Thyroid gland (tissue), 4 donors: ENCODE measurements around the gene PPP1R36. TPM values are rescaled to one million over a fixed set of nuclear protein-coding genes. Genes with fewer than 3 reads are reported as not detected.
"Not testable (repeated sequence)": the region's sequence is repeated elsewhere in the genome, so short reads cannot be mapped to it uniquely, and the experiment has no call there.

Experiments
- DNase-seq, 2 donors: peaks; one replicate each; pipeline ENCODE4 v3.0.0-alpha.2; 2019
- H3K27ac ChIP-seq, 3 donors: fragments of 200-600 bp; sonication (generic); 1 replicate in 2 of 3; 2 replicates in 1 of 3; pipeline ENCODE4 v1.5.1; 2016 to 2019; ENCODE audit warnings: mild to moderate bottlenecking in 1 of 3, moderate library complexity in 1 of 3
- H3K27me3 ChIP-seq: fragments of 200-600 bp; sonication (generic); one replicate; pipeline ENCODE4 v1.5.1; 2019
- H3K36me3 ChIP-seq, 2 donors: fragments of 200-600 bp; sonication (generic); one replicate each; pipeline ENCODE4 v1.5.1; 2016 to 2019
- H3K4me1 ChIP-seq, 2 donors: fragments of 200-600 bp; sonication (generic); one replicate each; pipeline ENCODE4 v1.5.1; 2017 to 2019
- H3K4me3 ChIP-seq, 3 donors: fragments of 200-600 bp; sonication (generic); replicated peaks in 1 of 3; 1 replicate in 2 of 3; 2 replicates in 1 of 3; pipeline ENCODE4 v1.5.1; 2016; ENCODE audit warnings: mild to moderate bottlenecking in 1 of 3
- H3K9me3 ChIP-seq: fragments of 200-600 bp; sonication (generic); one replicate; pipeline ENCODE4 v1.5.1; 2017
- CTCF ChIP-seq, 6 experiments: fragments of 200-600 bp in 3 of 6; fragments of 450-650 bp in 3 of 6; sonication (generic) in 3 of 6; IDR thresholded peaks; one replicate each; pipeline ENCODE4 v1.5.1; 2016 to 2019; ENCODE audit warnings: antibody characterized with exemption in 6 of 6, mild to moderate bottlenecking in 2 of 6, inconsistent platforms in 1 of 6, moderate library complexity in 1 of 6
- POLR2A ChIP-seq, 2 donors: fragments of 450-650 bp; IDR thresholded peaks; one replicate each; pipeline ENCODE4 v1.6.1; 2017; ENCODE audit warnings: antibody characterized with exemption in 2 of 2, mild to moderate bottlenecking in 2 of 2, moderate library complexity in 1 of 2
- WGBS, 2 donors: methylation state at CpG; one replicate each; pipeline ENCODE4 v1.1.5; 2017; 5-methylcytosine and 5-hydroxymethylcytosine counted together
- intact Hi-C: fragments of 100-400 bp; cut with DNase I; formaldehyde crosslinking; loops from one replicate; pipeline ENCODE4 v1.15.1; 2023
- total RNA-seq, 4 donors: library from RNA; depleted of rRNA; stranded (reverse); fragments of >200 nt; gene quantifications; one replicate each; pipeline ENCODE4 v1.2.3, GENCODE V29; 2016

Gene PPP1R36
- total RNA-seq, 4 donors from 2014 or later: 0.54 to 0.67 (median 0.63) TPM; not detected in 1

GRCh38 chr14:64510825-64511671 is 38.7 kb upstream of the PPP1R36 start:
- intact Hi-C loops: no loop called here
- Histone ChIP-seq H3K27me3 (no peaks in the 10 kb centered on the region), H3K36me3 (no peaks in the 10 kb centered on the region), H3K4me3 (no peak overlapping the region), H3K9me3 (no peaks in the 10 kb centered on the region), H3K27ac (peak overlapping the region; percentile 7 to 33 (median 13)), H3K4me1 (peaks cover 70 to 77% of the 10 kb centered on the region in 2 donors)
- peak; percentile 71 to 74 for DNase-seq
- no peak for TF ChIP-seq POLR2A (IDR thresholded peaks at IDR 0.05)
- peak; percentile 63 to 96 (median 83) for TF ChIP-seq CTCF (IDR thresholded peaks at IDR 0.05)
- 20 to 24% methylated on average over 4 of the region's 4 CpGs for WGBS, 2 donors

- H3K4me3 ChIP-seq: no peak overlapping the region
- no peaks in the 10 kb centered on the region for H3K9me3 ChIP-seq
- intact Hi-C loops: no loop called here
- H3K27ac ChIP-seq: no peak overlapping the region
- DNase-seq: no peak
- H3K36me3 ChIP-seq: no peaks in the 10 kb centered on the region
- H3K27me3 ChIP-seq: no peaks in the 10 kb centered on the region
- no peak for TF ChIP-seq POLR2A (IDR thresholded peaks at IDR 0.05)
- no peak for TF ChIP-seq CTCF (IDR thresholded peaks at IDR 0.05)
- H3K4me1 ChIP-seq: peaks cover 58 to 66% of the 10 kb centered on the region in 2 donors
- 90 to 91% methylated on average over 2 of the region's 2 CpGs for WGBS, 2 donors
Measured at GRCh38 chr14:64513271-64513670, 36.5 kb upstream of the PPP1R36 start.

GRCh38 chr14:64515053-64515452 is 34.7 kb upstream of the PPP1R36 start:
- Histone ChIP-seq H3K4me3 (no peak overlapping the region), H3K27ac (peak overlapping the region; percentile 50 to 79 (median 74)), H3K36me3 (no peaks in the 10 kb centered on the region), H3K4me1 (peaks cover 57 to 58% of the 10 kb centered on the region in 2 donors), H3K9me3 (no peaks in the 10 kb centered on the region), H3K27me3 (no peaks in the 10 kb centered on the region)
- 20 to 28% methylated on average over 1 of the region's 1 CpG for WGBS, 2 donors
- DNase-seq: peak; percentile 42 to 45
- TF ChIP-seq CTCF (IDR thresholded peaks at IDR 0.05): no peak
- peak in 1 of 2 donors; percentile 34 for TF ChIP-seq POLR2A (IDR thresholded peaks at IDR 0.05)
- intact Hi-C loops: no loop called here

GRCh38 chr14:64516969-64517368 is 32.8 kb upstream of the PPP1R36 start:
- TF ChIP-seq POLR2A (IDR thresholded peaks at IDR 0.05): no peak
- TF ChIP-seq CTCF (IDR thresholded peaks at IDR 0.05): no peak
- Histone ChIP-seq H3K9me3 (no peaks in the 10 kb centered on the region), H3K27me3 (no peaks in the 10 kb centered on the region), H3K4me3 (no peak overlapping the region), H3K4me1 (peaks cover 38 to 44% of the 10 kb centered on the region in 2 donors), H3K27ac (peak overlapping the region in 2 of 3 donors; percentile 4 to 30), H3K36me3 (peaks cover 0 to 3% of the 10 kb centered on the region in 2 donors)
- no peak for DNase-seq
- WGBS, 2 donors: 79 to 92% methylated on average over 1 of the region's 1 CpG
- intact Hi-C loops: no loop called here

GRCh38 chr14:64517667-64518066 is 32.1 kb upstream of the PPP1R36 start:
- H3K27ac ChIP-seq: peak overlapping the region in 1 of 3 donors; percentile 43
- H3K4me3 ChIP-seq, intact Hi-C loops, H3K9me3 ChIP-seq, H3K36me3 ChIP-seq, H3K27me3 ChIP-seq, DNase-seq: not testable (repeated sequence)
- peaks cover 31 to 38% of the 10 kb centered on the region in 2 donors for H3K4me1 ChIP-seq
- 85 to 94% methylated on average over 6 of the region's 6 CpGs for WGBS, 2 donors
